Large intestine (tissue), 3 donors: ENCODE results near the gene CTSL. TPM values are rescaled to one million over a fixed set of nuclear protein-coding genes. Genes with fewer than 3 reads are reported as not detected.

Experiments used
- DNase-seq, 2 donors: peaks; one replicate each; pipeline versions ENCODE4 v3.0.0 to v3.0.0-alpha.2; 2013
- H3K27ac ChIP-seq: one replicate; pipeline ENCODE4 v1.5.1; 2013; ENCODE audit warnings: low read length
- H3K27me3 ChIP-seq: 2 replicates; pipeline ENCODE4 v1.6.1; 2013; ENCODE audit warnings: low read length; ENCODE audit not compliant: control insufficient read depth, insufficient read depth
- H3K36me3 ChIP-seq: 2 replicates; pipeline ENCODE4 v1.6.1; 2013; ENCODE audit warnings: low read length; ENCODE audit not compliant: control insufficient read depth, insufficient read depth
- H3K4me1 ChIP-seq: one replicate; pipeline ENCODE4 v1.6.1; 2013; ENCODE audit warnings: low read length; ENCODE audit not compliant: control insufficient read depth, insufficient read depth
- H3K4me3 ChIP-seq: one replicate; pipeline ENCODE4 v1.5.1; 2013; ENCODE audit warnings: low read length
- H3K9me3 ChIP-seq: one replicate; pipeline ENCODE4 v1.6.1; 2013; ENCODE audit warnings: mild to moderate bottlenecking, low read depth, low read length, moderate library complexity; ENCODE audit not compliant: control insufficient read depth
- WGBS: methylation state at CpG from one replicate; pipeline ENCODE4 v1.1.5; 2013; ENCODE audit warnings: low lambda C conversion rate; ENCODE audit not compliant: insufficient coverage; 5-methylcytosine and 5-hydroxymethylcytosine counted together
- polyA plus RNA-seq: library from polyadenylated mRNA; unstranded; fragments of 120-200 nt; gene quantifications from one replicate; pipeline ENCODE4 v1.2.1, GENCODE V29; 2013

The CTSL gene
- polyA plus RNA-seq, 1 donor: 82.0 TPM

DNA sequence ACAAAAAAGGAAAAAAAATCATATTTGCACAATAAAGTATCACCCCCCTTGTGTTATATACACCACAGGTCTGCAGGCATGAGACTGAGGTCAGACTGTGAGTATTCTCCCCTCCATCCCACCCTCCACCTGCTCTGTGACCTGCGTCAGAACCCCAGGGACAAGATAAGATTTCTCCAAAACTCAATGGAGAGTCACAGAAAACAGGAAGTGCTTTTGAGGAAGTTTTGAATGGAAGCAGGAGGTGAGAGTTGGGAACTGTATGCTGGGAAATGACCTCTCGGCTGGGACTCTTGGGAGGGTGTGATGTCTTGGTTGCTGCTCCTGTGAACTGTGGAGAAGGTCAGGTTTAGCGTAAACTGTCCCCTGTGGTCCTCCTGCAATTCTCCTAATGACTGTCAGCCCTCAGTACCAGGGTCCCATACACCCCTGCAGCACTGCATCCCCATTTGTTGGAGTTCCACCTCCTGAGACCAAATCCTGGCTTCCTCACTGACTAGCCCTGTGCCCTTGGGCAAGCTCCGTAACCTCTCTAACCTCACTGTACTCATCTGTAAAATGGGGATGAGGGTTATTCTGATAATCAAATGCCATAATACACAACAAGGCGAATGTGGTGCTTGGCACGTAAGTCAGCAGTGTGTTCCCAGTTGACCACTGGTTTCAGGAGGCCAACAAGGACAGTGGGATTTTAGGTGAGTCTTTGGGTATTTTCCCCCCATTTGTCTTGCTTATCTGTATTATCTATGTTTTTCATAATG is 6.9 kb upstream of the CTSL start:
- Histone ChIP-seq H3K27me3 (no peaks in the 10 kb centered on the region), H3K9me3 (no peaks in the 10 kb centered on the region), H3K36me3 (no peaks in the 10 kb centered on the region), H3K27ac (no peak overlapping the region), H3K4me3 (no peak overlapping the region), H3K4me1 (peaks cover 23% of the 10 kb centered on the region)
- DNase-seq: no peak
- WGBS: no CpG with 5 or more reads among the region's 6 CpGs

DNA sequence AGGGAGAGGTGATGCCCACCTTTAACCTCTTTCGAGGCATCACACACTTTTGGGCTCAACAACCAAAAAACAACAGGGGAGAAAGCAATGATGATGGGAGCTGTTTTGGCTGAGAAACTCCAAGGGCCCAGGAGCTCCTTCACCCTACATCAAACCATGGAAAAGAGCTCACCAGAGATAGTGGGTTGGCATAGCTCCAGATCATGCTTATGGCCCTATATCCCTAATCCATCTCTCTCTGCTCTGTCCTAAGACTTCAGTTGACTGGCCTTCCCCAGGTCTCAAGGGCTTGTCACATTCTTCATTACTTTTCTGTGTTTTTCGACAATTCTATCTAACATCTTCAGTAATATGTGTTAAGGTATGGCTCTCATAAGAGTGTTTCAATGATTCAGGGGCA is 5.7 kb upstream of the CTSL start:
- DNase-seq: no peak
- Histone ChIP-seq H3K9me3 (no peaks in the 10 kb centered on the region), H3K27me3 (no peaks in the 10 kb centered on the region), H3K27ac (no peak overlapping the region), H3K4me3 (no peak overlapping the region), H3K4me1 (peaks cover 15% of the 10 kb centered on the region), H3K36me3 (no peaks in the 10 kb centered on the region)
- no CpG with 5 or more reads among the region's 2 CpGs for WGBS

DNA sequence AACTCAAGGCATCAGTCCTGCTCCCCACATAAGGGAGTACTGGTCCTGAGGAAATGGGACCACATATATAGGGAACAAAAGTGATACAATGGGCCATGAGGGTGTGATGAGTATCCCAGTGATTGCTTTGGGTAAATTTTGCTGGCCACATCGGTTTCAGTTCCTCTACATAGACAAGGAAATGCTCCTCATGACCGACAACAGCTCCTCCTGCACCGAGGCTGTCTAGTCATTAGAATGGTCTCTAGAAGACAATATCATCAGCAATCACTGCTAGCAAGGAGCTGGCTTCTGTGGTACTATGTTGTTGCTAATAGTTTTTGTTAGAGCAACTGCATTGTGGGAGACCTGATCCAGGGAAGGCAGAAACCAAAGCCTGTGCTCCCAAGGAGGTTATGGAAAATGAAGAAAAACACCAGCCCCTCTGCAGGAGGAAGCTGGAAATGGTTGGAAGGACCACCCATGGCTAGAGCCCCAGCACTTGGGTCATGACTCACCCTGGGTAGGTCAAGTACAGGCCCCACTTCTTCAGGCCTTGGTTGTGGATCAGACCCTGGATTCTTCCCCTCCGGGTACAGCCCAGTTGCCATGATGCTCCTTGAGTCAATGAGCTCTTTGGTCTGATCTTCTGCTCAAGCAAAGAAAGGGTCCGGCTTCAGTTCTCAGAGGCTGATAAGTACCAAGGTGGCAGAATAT is 3.4 kb upstream of the CTSL start:
- Histone ChIP-seq H3K9me3 (no peaks in the 10 kb centered on the region), H3K4me1 (no peaks in the 10 kb centered on the region), H3K4me3 (no peak overlapping the region), H3K27me3 (no peaks in the 10 kb centered on the region), H3K36me3 (no peaks in the 10 kb centered on the region), H3K27ac (no peak overlapping the region)
- no CpG with 5 or more reads among the region's 5 CpGs for WGBS
- no peak for DNase-seq

GRCh38 chr9:87725356-87725899 is 491 bp upstream of the CTSL start:
- no peaks in the 10 kb centered on the region for H3K27me3 ChIP-seq
- WGBS: no CpG with 5 or more reads among the region's 25 CpGs
- DNase-seq: peak in 1 of 2 donors; percentile 27

DNA sequence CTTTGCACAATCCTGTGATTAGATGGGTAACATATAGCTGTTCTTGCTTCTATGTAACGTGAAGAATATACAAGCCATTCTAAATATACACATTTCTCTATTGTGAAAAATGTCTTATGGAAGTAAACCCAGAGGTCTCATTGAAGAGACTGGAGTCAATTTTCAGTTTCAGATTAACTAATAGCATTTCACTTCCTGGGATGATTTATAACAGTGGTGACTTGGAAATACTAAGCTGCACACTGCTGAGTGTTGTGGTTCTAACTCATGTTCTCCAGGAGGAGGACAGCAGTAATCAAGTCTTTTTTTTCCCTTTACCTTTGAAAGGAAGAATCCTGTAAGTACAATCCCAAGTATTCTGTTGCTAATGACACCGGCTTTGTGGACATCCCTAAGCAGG is 3.3 kb downstream of the CTSL start:
- H3K36me3 ChIP-seq: peaks cover 21% of the 10 kb centered on the region
- no peaks in the 10 kb centered on the region for H3K27me3 ChIP-seq
- WGBS: no CpG with 5 or more reads among the region's 2 CpGs
- H3K4me3 ChIP-seq: no peak overlapping the region
- DNase-seq: no peak
- no peak overlapping the region for H3K27ac ChIP-seq
- no peaks in the 10 kb centered on the region for H3K4me1 ChIP-seq
- H3K9me3 ChIP-seq: no peaks in the 10 kb centered on the region

More at GRCh38 chr9:87725356-87725899, 491 bp upstream of the CTSL start:
- H3K9me3 ChIP-seq: no peaks in the 10 kb centered on the region
- H3K36me3 ChIP-seq: peaks cover 15% of the 10 kb centered on the region
- peak overlapping the region; percentile 91 for H3K27ac ChIP-seq
- H3K4me1 ChIP-seq: no peaks in the 10 kb centered on the region
- peak overlapping the region; percentile 84 for H3K4me3 ChIP-seq

- H3K9me3 ChIP-seq: no peaks in the 10 kb centered on the region
- H3K27ac ChIP-seq: no peak overlapping the region
- 100% methylated on average over 1 of the region's 2 CpGs for WGBS
- H3K4me3 ChIP-seq: no peak overlapping the region
- H3K4me1 ChIP-seq: no peaks in the 10 kb centered on the region
- no peak for DNase-seq
- H3K27me3 ChIP-seq: no peaks in the 10 kb centered on the region
- H3K36me3 ChIP-seq: peaks cover 21% of the 10 kb centered on the region
These were observed 5.4 kb downstream of the CTSL start for GRCh38 chr9:87731321-87731720.

- WGBS: no CpG with 5 or more reads among the region's 1 CpG
- H3K27ac ChIP-seq: no peak overlapping the region
- no peaks in the 10 kb centered on the region for H3K4me1 ChIP-seq
- DNase-seq: no peak
- no peak overlapping the region for H3K4me3 ChIP-seq
- no peaks in the 10 kb centered on the region for H3K9me3 ChIP-seq
- H3K27me3 ChIP-seq: no peaks in the 10 kb centered on the region
- H3K36me3 ChIP-seq: peaks cover 21% of the 10 kb centered on the region
These were observed 6.4 kb downstream of the CTSL start for GRCh38 chr9:87732344-87732743.

DNA sequence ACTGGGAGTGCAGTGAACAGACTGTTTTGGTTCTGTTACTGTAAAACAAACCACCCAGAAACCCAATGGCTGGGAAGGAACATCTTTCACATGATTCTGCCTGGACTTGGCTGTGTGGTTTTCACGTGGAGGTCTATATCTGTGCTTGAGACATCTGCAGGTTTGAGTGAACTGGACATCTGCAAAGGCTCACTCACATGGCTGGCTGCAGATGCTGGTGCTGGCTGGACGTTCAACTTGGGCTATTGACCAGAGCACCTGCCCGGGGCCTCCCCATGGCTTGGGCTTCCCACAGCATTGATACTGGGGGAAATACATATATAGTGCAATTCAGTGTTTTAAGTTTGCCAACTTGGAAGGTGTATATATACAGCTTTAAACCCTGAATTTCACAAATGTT is 6.8 kb downstream of the CTSL start:
- H3K36me3 ChIP-seq: peaks cover 20% of the 10 kb centered on the region
- H3K4me1 ChIP-seq: no peaks in the 10 kb centered on the region
- WGBS: no CpG with 5 or more reads among the region's 3 CpGs
- H3K9me3 ChIP-seq: no peaks in the 10 kb centered on the region
- no peak overlapping the region for H3K4me3 ChIP-seq
- H3K27me3 ChIP-seq: no peaks in the 10 kb centered on the region
- DNase-seq: no peak
- no peak overlapping the region for H3K27ac ChIP-seq

GRCh38 chr9:87733273-87734052 is 7.5 kb downstream of the CTSL start:
- H3K27ac ChIP-seq: no peak overlapping the region
- no peaks in the 10 kb centered on the region for H3K4me1 ChIP-seq
- no peaks in the 10 kb centered on the region for H3K27me3 ChIP-seq
- no peak overlapping the region for H3K4me3 ChIP-seq
- 83% methylated on average over 2 of the region's 7 CpGs for WGBS
- no peaks in the 10 kb centered on the region for H3K9me3 ChIP-seq
- H3K36me3 ChIP-seq: peaks cover 13% of the 10 kb centered on the region
- no peak for DNase-seq

DNA sequence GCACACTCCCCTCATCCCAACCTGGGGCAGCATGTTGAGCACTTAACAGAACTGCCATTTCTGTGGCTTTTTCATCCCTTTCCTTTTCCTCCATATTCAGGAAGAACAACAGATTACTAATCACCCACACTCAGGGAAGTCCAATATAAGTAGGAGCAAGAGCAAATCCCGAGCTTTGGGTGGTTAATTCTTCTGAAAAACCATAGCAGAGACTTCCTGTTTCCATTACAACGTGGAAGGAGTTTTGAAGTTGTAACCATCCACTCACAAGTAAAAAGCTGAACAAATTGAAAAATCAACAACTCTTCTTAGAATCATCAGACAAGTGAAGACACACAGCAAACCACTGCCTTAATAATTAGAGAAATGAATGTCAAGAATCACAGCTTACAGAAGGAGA is 8.2 kb downstream of the CTSL start:
- Histone ChIP-seq H3K27me3 (no peaks in the 10 kb centered on the region), H3K27ac (no peak overlapping the region), H3K36me3 (peaks cover 9% of the 10 kb centered on the region), H3K9me3 (no peaks in the 10 kb centered on the region), H3K4me1 (no peaks in the 10 kb centered on the region), H3K4me3 (no peak overlapping the region)
- WGBS: no CpG with 5 or more reads among the region's 2 CpGs
- DNase-seq: no peak
